Testis (tissue), 5 donors: ENCODE data around the gene SH3GL2. TPM values are rescaled to one million over a fixed set of nuclear protein-coding genes. Genes with fewer than 3 reads are reported as not detected.

Source experiments
- DNase-seq: peaks from one replicate; pipeline ENCODE4 v3.0.0-alpha.2; 2019
- H3K27ac ChIP-seq, 2 donors: fragments of 200-600 bp; sonication (generic); one replicate each; pipeline ENCODE4 v1.5.1; 2019
- H3K27me3 ChIP-seq: fragments of 200-600 bp; sonication (generic); one replicate; pipeline ENCODE4 v1.5.1; 2019
- H3K36me3 ChIP-seq: fragments of 200-600 bp; sonication (generic); one replicate; pipeline ENCODE4 v1.5.1; 2017; ENCODE audit warnings: low read depth; ENCODE audit errors: missing control alignments
- H3K4me1 ChIP-seq: fragments of 200-600 bp; sonication (generic); one replicate; pipeline ENCODE4 v1.5.1; 2019
- H3K4me3 ChIP-seq, 2 donors: fragments of 200-600 bp; sonication (generic); one replicate each; pipeline ENCODE4 v1.5.1; 2017 to 2019
- H3K9me3 ChIP-seq: fragments of 200-600 bp; sonication (generic); one replicate; pipeline ENCODE4 v1.5.1; 2017
- POLR2A ChIP-seq: fragments of 450-650 bp; IDR thresholded peaks from one replicate; pipeline ENCODE4 v1.6.1; 2017; ENCODE audit warnings: antibody characterized with exemption, mild to moderate bottlenecking, moderate library complexity
- WGBS, 2 donors: methylation state at CpG; one replicate each; pipeline ENCODE4 v1.1.5; 2018; 5-methylcytosine and 5-hydroxymethylcytosine counted together
- intact Hi-C: fragments of 100-400 bp; cut with DNase I; formaldehyde crosslinking; loops from one replicate; pipeline ENCODE4 v1.15.1; 2023; ENCODE audit warnings: low total_unique reads
- long read RNA-seq, 2 donors: transcript quantifications; one replicate each; lab custom pipeline, GENCODE V29; 2026
- polyA plus RNA-seq: library from polyadenylated mRNA; stranded (reverse); fragments of 350-450 nt; fragmentation: Illumina TruSeq; extraction: RNeasy Lipid Tissue Mini Kit (QIAGEN cat#74804); gene quantifications from one replicate; pipeline ENCODE4 v1.2.3, GENCODE V29; 2014; ENCODE audit warnings: low read depth, low replicate concordance; ENCODE audit not compliant: insufficient read depth
- total RNA-seq, 2 donors: library from RNA; depleted of rRNA; stranded (reverse); fragments of >200 nt; gene quantifications; one replicate each; pipeline ENCODE4 v1.2.3, GENCODE V29; 2016
- TF ChIP-seq, protein P1 (sequence below), 3 experiments: fragments of 450-650 bp in 2 of 3; fragments of 200-600 bp in 1 of 3; sonication (generic) in 1 of 3; IDR thresholded peaks; one replicate each; pipeline ENCODE4 v1.5.1; 2016 to 2019; ENCODE audit warnings: antibody characterized with exemption in 3 of 3, mild to moderate bottlenecking in 2 of 3, moderate library complexity in 1 of 3

Gene SH3GL2
- total RNA-seq (10 to 100 TPM in 1 of 2 donors, 1 to 10 TPM in 1; 9.6 to 15.2 TPM), polyA plus RNA-seq (10.7 TPM)
- long read RNA-seq, donor 1, partial matches to known transcripts, result 0 of 3 reads
- long read RNA-seq, donor 1, other reads (novel, unspliced or antisense), result 0 of 3 reads
- long read RNA-seq, donor 2, partial matches to known transcripts, result 0 of 2 reads
- long read RNA-seq, donor 2, other reads (novel, unspliced or antisense), result 0 of 2 reads

- H3K27ac ChIP-seq, result no peak within 1 kb of the TSS
- 1% methylated on average over 93 of the region's 109 CpGs; no CpG with 5 or more reads in 1 of the 2 donors for WGBS, 2 donors
- H3K9me3 ChIP-seq, result no peaks in the 10 kb centered on the region
- intact Hi-C loops, result no loop called here
- TF ChIP-seq POLR2A, result no peak
- TF ChIP-seq, protein P1, sequence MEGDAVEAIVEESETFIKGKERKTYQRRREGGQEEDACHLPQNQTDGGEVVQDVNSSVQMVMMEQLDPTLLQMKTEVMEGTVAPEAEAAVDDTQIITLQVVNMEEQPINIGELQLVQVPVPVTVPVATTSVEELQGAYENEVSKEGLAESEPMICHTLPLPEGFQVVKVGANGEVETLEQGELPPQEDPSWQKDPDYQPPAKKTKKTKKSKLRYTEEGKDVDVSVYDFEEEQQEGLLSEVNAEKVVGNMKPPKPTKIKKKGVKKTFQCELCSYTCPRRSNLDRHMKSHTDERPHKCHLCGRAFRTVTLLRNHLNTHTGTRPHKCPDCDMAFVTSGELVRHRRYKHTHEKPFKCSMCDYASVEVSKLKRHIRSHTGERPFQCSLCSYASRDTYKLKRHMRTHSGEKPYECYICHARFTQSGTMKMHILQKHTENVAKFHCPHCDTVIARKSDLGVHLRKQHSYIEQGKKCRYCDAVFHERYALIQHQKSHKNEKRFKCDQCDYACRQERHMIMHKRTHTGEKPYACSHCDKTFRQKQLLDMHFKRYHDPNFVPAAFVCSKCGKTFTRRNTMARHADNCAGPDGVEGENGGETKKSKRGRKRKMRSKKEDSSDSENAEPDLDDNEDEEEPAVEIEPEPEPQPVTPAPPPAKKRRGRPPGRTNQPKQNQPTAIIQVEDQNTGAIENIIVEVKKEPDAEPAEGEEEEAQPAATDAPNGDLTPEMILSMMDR (IDR thresholded peaks at IDR 0.05), result no peak
- no peaks in the 10 kb centered on the region for H3K36me3 ChIP-seq
- peak; percentile 90 for DNase-seq
- H3K4me1 ChIP-seq, result no peaks in the 10 kb centered on the region
- H3K4me3 ChIP-seq, result peak within 1 kb of the TSS; percentile 60 to 62
- H3K27me3 ChIP-seq, result no peaks in the 10 kb centered on the region
These were observed at the start of gene SH3GL2 for GRCh38 chr9:17578911-17579793. Gene SH3GL2, plus strand, starts transcription at chr9:17579066.

DNA sequence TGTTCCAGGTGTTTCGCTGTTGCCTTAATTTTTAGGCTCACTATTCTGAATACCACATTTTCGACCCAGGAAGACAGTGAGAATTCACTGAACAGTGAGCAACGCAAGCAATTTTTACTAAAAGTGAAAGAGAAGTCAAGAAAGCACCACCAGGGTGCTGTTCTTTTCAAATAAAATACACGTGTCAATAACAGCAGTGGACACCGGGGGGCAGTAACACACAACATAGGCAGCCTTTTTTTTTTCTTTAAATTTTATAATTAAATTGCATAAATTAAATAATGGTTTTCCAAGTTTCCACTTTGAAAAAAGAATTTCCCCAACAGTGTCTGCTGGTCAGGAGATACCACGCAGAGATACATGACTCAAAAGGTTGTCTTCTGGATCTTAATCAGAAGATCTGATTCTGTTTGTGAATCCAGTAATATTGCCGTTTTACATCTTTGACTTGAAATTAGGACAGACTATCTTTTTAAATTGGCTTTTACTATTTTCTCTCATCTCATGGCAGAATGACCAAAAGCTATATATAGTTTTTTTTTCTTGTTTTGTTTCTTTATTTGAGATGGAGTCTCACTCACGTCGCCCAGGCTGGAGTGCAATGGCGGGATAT, 47.1 kb upstream of the SH3GL2 start:
- Histone ChIP-seq H3K27me3 (no peaks in the 10 kb centered on the region), H3K4me1 (no peaks in the 10 kb centered on the region), H3K9me3 (no peaks in the 10 kb centered on the region), H3K4me3 (no peak overlapping the region), H3K27ac (no peak overlapping the region), H3K36me3 (no peaks in the 10 kb centered on the region)
- intact Hi-C loops, result no loop called here
- 28 to 34% methylated on average over 10 of the region's 10 CpGs for WGBS, 2 donors
- TF ChIP-seq POLR2A, result no peak
- TF ChIP-seq, protein P1 (IDR thresholded peaks at IDR 0.05), result peak; percentile 72 to 82 (median 72)
- peak; percentile 76 for DNase-seq

DNA sequence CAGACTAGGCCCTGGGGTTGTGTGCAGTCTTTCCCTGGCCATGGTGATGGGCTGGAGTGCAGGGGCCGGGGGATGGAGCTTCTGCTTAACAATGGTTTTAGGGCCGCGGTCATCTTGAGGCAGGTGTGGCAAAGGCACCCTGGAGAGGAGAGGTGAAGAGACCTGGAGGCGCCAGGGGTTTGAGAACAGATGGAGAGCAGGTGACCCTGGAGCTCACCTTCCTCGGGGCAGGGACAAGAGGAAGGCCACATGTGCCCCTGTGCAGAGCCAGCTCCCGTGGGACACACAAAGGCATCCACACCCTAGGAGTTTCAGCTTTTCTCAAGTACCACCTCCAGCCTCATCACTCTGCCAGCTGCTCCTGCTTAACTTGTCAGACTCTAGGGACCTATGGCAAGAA, 46.4 kb upstream of the SH3GL2 start:
- intact Hi-C loops, result no loop called here
- H3K27me3 ChIP-seq, result no peaks in the 10 kb centered on the region
- H3K4me1 ChIP-seq, result no peaks in the 10 kb centered on the region
- no peak for TF ChIP-seq POLR2A
- TF ChIP-seq, protein P1 (IDR thresholded peaks at IDR 0.05), result no peak
- 40 to 69% methylated on average over 6 of the region's 6 CpGs for WGBS, 2 donors
- no peaks in the 10 kb centered on the region for H3K9me3 ChIP-seq
- no peaks in the 10 kb centered on the region for H3K36me3 ChIP-seq
- DNase-seq, result no peak
- no peak overlapping the region for H3K4me3 ChIP-seq
- H3K27ac ChIP-seq, result no peak overlapping the region

- no peaks in the 10 kb centered on the region for H3K4me1 ChIP-seq
- no peak for DNase-seq
- intact Hi-C loops, result no loop called here
- no peak overlapping the region for H3K27ac ChIP-seq
- H3K27me3 ChIP-seq, result no peaks in the 10 kb centered on the region
- H3K4me3 ChIP-seq, result no peak overlapping the region
- no peaks in the 10 kb centered on the region for H3K9me3 ChIP-seq
- 83 to 87% methylated on average over 3 of the region's 3 CpGs for WGBS, 2 donors
- no peaks in the 10 kb centered on the region for H3K36me3 ChIP-seq
- no peak for TF ChIP-seq POLR2A
These were observed 43.7 kb upstream of the SH3GL2 start for GRCh38 chr9:17535176-17535575.

GRCh38 chr9:17536027-17536426, 42.8 kb upstream of the SH3GL2 start:
- Histone ChIP-seq H3K4me3 (no peak overlapping the region), H3K27me3 (no peaks in the 10 kb centered on the region), H3K27ac (no peak overlapping the region), H3K4me1 (no peaks in the 10 kb centered on the region), H3K9me3 (no peaks in the 10 kb centered on the region), H3K36me3 (no peaks in the 10 kb centered on the region)
- intact Hi-C loops, result no loop called here
- DNase-seq, result no peak
- TF ChIP-seq, protein P1 (IDR thresholded peaks at IDR 0.05), result no peak
- TF ChIP-seq POLR2A, result no peak
- WGBS, 2 donors, result 92 to 94% methylated on average over 7 of the region's 7 CpGs
